ENCODE measurements around the gene HNF4A. TPM values are rescaled to one million over a fixed set of nuclear protein-coding genes. Genes with fewer than 3 reads are reported as not detected.

HNF4A gene
- total and polyA plus RNA-seq, 2 of the 13 experiments (the other 11 are each of a cell fraction or from before 2014, with no cell fraction given), result 80.9 to 169 TPM

DNA sequence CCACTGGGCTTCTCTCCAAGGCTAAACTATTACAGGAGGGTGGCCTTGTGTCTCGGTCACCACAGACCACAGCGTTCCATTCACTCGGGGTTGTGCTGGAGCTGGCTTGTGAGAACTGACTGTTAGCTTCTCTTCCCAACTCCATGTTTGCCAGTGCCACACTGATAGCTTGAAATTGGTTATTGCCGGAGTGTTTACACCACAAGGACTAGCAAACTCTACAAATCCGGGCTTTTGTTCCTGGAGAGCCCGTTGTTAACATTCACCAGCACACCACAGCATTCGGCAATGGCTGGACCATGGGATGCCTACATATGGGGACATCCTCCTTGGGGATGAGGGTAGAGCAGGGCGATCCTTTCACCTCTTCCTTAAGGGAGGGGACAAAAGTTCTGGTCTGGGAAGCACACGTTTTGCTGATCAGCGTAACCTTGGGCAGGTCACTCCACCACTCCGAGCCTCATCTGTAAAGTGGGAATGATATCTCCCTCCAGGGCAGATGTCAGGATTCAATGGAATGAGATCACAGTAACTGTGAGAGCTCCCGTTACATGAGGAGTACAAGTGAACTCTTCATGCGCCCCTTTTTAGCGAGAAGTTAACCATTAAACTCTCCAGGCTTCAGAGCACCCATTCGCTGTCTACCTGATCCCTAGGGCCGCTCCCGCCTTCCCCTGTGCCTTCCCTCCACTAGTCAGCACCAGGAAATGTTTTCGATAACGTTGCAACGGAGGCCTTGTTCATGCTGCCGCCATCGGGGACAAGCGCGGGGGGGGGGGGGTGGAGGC, 78.4 kb downstream of the HNF4A start (continued):
- TF ChIP-seq ZFP91 (CRISPR knock-in tag; IDR thresholded peaks at IDR 0.05; ENCODE audit: borderline replicate concordance) (peak; percentile 89), EEA1 (CRISPR knock-in tag; IDR thresholded peaks at IDR 0.05; ENCODE audit: borderline replicate concordance) (no peak), SMC3 (IDR thresholded peaks at IDR 0.05; ENCODE audit: low read length) (0 out of 2 replicates have a peak, but pooled peaks have one; percentile 9), TBX2 (CRISPR knock-in tag; IDR thresholded peaks at IDR 0.05; ENCODE audit: borderline replicate concordance) (peak; percentile 16; the same call in 1 of the 2 replicates), ARHGAP35 (CRISPR knock-in tag; IDR thresholded peaks at IDR 0.05; ENCODE audit: borderline replicate concordance) (peak; percentile 63; the same call in 1 of the 2 replicates), TERF1 (CRISPR knock-in tag; IDR thresholded peaks at IDR 0.05) (no peak), CENPT (CRISPR knock-in tag; IDR thresholded peaks at IDR 0.05; ENCODE audit: low read depth) (no peak), ZNF468 (CRISPR knock-in tag; IDR thresholded peaks at IDR 0.05) (no peak), ZNF441 (CRISPR knock-in tag; IDR thresholded peaks at IDR 0.05; ENCODE audit: borderline replicate concordance) (peak; percentile 59; the same call in 1 of the 2 replicates), ONECUT2 (CRISPR knock-in tag; IDR thresholded peaks at IDR 0.05) (no peak), ZIK1 (CRISPR knock-in tag; IDR thresholded peaks at IDR 0.05; ENCODE audit: borderline replicate concordance, low read depth) (peak; percentile 85; the same call in 1 of the 2 replicates), ZFY (CRISPR knock-in tag; IDR thresholded peaks at IDR 0.05) (peak; percentile 59; the same call in 1 of the 2 replicates), NCOA1 (CRISPR knock-in tag; IDR thresholded peaks at IDR 0.05) (no peak), ZNF460 (CRISPR knock-in tag; IDR thresholded peaks at IDR 0.05; ENCODE audit: borderline replicate concordance) (no peak), ESRRA (CRISPR knock-in tag; IDR thresholded peaks at IDR 0.05; ENCODE audit: low read depth) (peak; percentile 79; the same call in 1 of the 2 replicates), SATB2 (CRISPR knock-in tag; IDR thresholded peaks at IDR 0.05) (no peak), KDM5B (CRISPR knock-in tag; IDR thresholded peaks at IDR 0.05; ENCODE audit: borderline replicate concordance) (no peak; the same call in 1 of the 2 replicates), KDM6A (CRISPR knock-in tag; IDR thresholded peaks at IDR 0.05; ENCODE audit: low read depth) (no peak), SP4 (CRISPR knock-in tag; IDR thresholded peaks at IDR 0.05) (no peak; the same call in 1 of the 2 replicates), PRPF4 (IDR thresholded peaks at IDR 0.05; ENCODE audit: low read depth, low read length, poor library complexity, severe bottlenecking) (no peak), ZNF766 (CRISPR knock-in tag; IDR thresholded peaks at IDR 0.05; ENCODE audit: borderline replicate concordance) (peak; percentile 35), SRF (IDR thresholded peaks at IDR 0.05; ENCODE audit: low read depth, low read length) (0 out of 2 replicates have a peak, but pooled peaks have one; percentile 35)
- TF ChIP-seq, protein P1, sequence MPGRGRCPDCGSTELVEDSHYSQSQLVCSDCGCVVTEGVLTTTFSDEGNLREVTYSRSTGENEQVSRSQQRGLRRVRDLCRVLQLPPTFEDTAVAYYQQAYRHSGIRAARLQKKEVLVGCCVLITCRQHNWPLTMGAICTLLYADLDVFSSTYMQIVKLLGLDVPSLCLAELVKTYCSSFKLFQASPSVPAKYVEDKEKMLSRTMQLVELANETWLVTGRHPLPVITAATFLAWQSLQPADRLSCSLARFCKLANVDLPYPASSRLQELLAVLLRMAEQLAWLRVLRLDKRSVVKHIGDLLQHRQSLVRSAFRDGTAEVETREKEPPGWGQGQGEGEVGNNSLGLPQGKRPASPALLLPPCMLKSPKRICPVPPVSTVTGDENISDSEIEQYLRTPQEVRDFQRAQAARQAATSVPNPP (CRISPR knock-in tag; IDR thresholded peaks at IDR 0.05), result no peak
- TF ChIP-seq, protein P2, sequence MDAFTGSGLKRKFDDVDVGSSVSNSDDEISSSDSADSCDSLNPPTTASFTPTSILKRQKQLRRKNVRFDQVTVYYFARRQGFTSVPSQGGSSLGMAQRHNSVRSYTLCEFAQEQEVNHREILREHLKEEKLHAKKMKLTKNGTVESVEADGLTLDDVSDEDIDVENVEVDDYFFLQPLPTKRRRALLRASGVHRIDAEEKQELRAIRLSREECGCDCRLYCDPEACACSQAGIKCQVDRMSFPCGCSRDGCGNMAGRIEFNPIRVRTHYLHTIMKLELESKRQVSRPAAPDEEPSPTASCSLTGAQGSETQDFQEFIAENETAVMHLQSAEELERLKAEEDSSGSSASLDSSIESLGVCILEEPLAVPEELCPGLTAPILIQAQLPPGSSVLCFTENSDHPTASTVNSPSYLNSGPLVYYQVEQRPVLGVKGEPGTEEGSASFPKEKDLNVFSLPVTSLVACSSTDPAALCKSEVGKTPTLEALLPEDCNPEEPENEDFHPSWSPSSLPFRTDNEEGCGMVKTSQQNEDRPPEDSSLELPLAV (CRISPR knock-in tag; conservative IDR thresholded peaks at IDR 0.05; ENCODE audit: low read depth), result no peak
